Measurements from ENCODE around the gene SHLD1.
"Not testable (repeated sequence)": the region's sequence is repeated elsewhere in the genome, so short reads cannot be mapped to it uniquely, and the experiment has no call there.

The SHLD1 gene

GRCh38 chr20:5779071-5779900, 29.1 kb downstream of the SHLD1 start:
- in situ Hi-C loops (cut with HindIII; ENCODE audit: low sequenced_read_pairs): no loop called here

- in situ Hi-C loops (cut with HindIII; ENCODE audit: low sequenced_read_pairs): no loop called here
Measured at GRCh38 chr20:5780846-5781217, 30.6 kb downstream of the SHLD1 start.

DNA sequence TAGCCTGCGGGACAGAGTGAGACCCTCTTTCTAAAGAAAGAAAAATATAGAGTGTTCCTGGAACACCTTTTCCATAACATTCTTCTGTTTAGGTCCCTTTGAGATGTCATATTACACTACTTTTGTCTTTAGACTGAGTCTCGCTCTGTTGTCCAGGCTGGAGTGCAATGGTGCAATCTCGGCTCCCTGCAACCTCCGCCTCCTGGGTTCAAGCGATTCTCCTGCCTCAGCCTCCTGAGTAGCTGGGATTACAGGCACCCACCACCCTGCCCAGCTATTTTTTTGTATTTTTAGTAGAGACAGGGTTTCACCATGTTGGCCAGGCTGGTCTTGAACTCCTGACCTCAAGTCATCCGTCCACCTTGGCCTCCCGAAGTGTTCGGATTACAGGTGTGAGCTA, 31.2 kb downstream of the SHLD1 start:
- in situ Hi-C loops (cut with HindIII; ENCODE audit: low sequenced_read_pairs): not testable (repeated sequence)

GRCh38 chr20:5781798-5782750, 31.9 kb downstream of the SHLD1 start:
- in situ Hi-C loops (cut with HindIII; ENCODE audit: low sequenced_read_pairs): no loop called here

DNA sequence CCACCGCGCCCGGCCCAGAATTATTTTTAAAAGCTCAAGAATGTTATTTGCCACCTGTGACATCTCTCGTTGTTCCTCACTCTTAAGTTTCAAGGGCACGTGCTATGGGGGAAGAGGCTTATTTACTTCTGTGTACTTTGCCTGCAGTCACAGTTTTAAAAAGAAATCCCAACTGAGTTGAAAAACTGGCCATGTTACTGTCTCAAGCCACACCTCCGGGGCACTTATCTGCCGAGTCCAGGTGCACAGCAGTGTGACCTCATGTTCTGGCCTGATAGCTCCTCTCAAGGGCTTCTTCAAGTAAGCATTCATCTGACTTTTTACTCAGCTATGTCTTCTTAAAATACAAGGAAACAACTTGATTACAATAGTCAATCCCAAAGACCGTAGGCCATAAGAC, 34.5 kb downstream of the SHLD1 start:
- in situ Hi-C loops (cut with HindIII; ENCODE audit: low sequenced_read_pairs): no loop called here

GRCh38 chr20:5785146-5785545, 34.9 kb downstream of the SHLD1 start:
- in situ Hi-C loops (cut with HindIII; ENCODE audit: low sequenced_read_pairs): no loop called here

DNA sequence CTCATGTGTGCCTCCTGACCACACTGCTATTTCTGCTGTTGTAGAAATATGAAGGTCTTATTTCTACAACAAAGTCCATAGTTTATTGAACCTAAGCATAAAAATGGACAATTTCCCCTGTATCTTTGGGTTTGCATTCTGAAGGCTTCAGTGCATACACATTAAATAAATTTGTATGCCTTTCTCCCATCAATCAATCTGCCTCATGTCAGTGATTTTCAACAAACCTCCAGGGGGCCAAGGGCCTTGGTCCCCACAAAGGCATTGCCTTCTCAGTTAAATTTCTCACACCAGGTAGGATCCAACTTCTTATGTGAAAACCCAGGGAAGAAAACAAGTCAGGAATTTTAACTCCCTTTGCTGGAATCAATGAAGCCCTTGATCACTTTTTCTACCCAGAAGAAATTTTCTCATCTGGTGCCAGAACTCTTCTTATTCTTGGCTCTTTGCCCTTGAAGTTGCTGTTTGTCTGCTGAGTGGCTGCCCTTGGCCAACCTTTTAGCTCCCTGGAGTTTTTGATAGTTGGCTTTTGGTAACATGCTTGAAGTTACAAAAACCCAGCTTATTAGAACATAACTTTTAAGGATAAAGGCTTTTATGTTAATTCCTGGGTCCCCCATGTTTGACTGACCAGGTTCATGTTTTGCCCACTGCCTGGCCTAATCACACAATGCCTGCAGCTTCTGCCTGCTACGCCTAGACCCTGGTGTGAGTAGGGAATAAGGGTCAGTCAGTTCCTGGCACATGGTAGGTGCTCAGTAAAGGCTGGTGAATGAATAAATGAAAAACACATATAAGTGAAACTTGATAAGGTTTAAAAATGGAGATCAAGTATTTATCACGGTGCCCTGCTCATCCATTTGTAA, 37.0 kb downstream of the SHLD1 start:
- in situ Hi-C loops (cut with HindIII; ENCODE audit: low sequenced_read_pairs): no loop called here

- in situ Hi-C loops (cut with HindIII; ENCODE audit: low sequenced_read_pairs): no loop called here
Measured at GRCh38 chr20:5787796-5788165, 37.6 kb downstream of the SHLD1 start.

DNA sequence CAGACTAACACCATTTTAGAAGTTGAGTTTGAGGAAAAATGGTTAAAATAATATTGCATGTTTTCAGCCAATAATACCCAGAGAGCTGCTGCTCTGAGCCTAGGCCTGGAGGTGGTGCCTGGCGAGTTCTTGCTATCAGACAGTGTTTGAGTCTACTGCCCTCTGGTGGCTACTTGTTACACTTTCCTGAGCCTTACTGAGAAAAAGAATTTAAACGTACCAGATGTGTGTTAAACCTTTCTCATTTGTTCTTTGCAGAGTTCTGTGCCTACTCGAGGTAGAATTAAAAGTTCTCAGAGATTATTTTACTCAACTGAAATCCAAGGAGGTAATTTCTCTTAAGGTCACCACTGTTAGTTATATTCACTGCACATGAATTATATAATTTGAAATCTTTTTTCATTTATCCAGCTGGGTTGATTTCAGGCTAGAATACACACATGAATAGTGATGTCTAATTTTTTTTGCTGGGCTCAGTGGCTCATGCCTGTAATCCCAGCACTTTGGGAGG, 38.2 kb downstream of the SHLD1 start:
- in situ Hi-C loops (cut with HindIII; ENCODE audit: low sequenced_read_pairs): no loop called here

GRCh38 chr20:5789827-5790226, 39.6 kb downstream of the SHLD1 start:
- in situ Hi-C loops (cut with HindIII; ENCODE audit: low sequenced_read_pairs): no loop called here

GRCh38 chr20:5793916-5794315, 43.7 kb downstream of the SHLD1 start:
- in situ Hi-C loops (cut with HindIII; ENCODE audit: low sequenced_read_pairs): no loop called here

- in situ Hi-C loops (cut with HindIII; ENCODE audit: low sequenced_read_pairs): no loop called here
Measured at GRCh38 chr20:5796331-5797040, 46.3 kb downstream of the SHLD1 start.

DNA sequence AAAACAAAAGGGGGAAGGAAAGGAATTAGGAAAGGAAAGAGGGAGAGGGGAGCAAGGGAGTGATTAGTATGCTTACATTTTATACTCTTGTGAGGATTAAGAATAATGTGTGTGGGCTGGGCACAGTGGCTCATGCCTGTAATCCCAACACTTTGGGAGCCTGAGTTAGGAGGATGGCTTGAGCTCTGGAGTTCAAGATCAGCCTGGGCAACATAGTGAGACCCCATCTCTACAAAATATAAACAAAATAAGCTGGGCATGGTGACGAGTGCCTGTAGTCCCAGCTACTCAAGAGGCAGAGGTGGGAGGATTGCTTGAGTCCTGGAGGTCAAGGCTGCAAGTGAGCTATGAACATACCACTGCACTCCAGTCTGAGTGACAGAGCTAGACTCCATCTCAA, 47.0 kb downstream of the SHLD1 start:
- in situ Hi-C loops (cut with HindIII; ENCODE audit: low sequenced_read_pairs): no loop called here

DNA sequence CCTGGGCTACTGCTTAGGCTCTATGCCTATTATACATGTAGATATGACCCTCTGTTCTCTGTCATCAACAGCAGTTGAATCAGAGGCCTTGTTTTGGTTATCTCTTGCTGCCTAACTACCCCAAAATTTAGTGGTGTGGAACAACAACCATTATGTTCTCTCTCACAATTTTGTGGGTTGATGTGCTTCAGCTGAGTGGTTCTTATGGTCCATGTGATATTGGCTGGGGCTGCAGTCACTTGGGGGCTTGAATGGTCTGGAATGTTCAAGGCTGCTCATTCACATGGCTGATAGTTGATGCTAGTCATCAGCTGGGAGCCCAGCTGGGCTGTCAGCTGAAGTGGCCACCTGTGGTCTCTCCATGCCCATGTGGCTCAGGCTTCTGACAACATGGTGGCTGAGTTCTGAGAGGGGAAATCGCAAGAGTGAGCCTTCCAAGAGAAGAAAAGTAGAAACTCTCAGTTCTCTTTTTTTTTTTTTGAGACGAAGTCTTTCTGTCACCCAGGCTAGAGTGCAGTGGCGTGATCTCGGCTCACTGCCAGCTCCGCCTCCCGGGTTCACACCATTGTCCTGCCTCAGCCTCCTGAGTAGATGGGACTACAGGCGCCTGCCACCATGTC, 47.8 kb downstream of the SHLD1 start:
- in situ Hi-C loops (cut with HindIII; ENCODE audit: low sequenced_read_pairs): no loop called here

DNA sequence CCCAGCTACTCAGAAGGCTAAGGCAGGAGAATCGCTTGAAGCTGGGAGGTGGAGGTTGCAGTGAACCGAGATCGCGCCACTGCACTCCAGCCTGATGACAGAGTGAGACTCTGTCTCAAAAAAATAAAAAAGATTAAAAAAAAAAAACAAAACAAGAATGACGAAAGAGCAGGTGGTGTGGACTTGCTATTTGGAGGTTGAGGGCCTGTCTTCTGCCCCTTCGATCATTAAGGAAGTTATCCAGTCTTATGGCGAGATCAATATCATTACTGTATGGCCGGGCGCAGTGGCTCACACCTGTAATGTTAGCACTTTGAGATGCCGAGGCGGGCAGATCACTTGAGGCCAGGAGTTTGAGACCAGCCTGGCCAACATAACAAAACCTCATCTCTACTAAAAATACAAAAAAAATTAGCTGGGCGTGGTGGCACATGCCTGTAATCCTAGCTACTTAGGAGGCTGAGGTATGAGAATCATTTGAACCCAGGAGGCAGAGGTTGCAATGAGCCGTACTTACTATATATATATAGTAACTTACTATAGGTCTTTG, 53.6 kb downstream of the SHLD1 start:
- in situ Hi-C loops (cut with HindIII; ENCODE audit: low sequenced_read_pairs): not testable (repeated sequence)

DNA sequence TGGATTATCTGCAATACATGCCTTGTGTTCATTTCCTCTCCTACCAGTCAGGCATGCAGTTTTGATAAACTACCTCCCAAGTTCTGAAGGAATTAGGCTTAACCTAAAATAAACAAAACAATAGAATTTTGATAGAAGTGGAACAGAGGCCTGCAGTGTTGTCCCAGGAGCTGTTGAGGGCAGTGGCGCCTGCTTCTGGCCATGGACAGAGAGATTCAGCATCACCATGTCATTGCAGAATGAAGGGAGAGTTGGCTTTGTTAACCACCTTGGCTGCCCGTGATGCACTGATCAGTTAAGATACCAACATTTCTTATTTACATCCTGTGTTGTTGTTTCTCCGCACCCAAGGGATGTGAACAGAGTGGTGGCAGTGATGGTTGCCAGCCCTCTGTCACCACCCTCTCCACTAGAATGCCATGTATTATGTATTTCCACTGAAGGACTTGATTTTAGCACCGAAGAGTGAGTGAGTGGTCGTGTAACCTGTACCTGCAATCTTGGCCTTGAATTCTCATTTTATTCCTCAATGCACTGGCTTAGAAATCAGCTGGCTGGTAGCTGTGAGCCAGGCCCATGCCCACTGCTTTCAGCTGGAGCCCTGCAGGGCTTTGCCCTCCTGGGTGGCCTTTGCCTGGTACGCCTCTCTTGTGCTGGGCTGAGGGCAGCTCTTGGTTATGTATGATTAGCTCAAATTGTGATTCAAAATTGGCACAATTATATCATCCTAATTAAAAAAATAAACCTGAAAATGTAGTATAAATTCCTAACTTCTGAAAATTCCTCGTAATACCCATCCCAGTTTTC, 56.5 kb downstream of the SHLD1 start:
- in situ Hi-C loops (cut with HindIII; ENCODE audit: low sequenced_read_pairs): no loop called here

DNA sequence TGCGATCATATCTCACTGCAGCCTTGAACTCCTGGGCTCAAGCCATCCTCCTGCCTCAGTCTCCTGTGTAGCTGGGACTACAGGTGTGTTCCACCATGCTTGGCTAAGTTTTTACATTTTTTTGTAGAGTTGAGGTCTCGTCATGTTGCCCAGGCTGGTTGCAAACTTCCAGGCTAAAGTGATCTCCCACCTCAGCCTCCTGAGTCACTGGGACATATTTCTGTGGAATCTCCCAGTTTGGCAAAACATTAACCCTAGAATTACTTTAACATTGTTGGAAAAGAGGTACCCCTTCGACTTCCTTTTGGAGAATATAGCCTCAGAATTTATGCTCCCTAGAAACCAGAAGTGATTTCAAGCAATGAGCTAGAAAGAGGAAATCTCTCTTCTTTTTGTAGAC, 57.2 kb downstream of the SHLD1 start:
- in situ Hi-C loops (cut with HindIII; ENCODE audit: low sequenced_read_pairs): no loop called here

DNA sequence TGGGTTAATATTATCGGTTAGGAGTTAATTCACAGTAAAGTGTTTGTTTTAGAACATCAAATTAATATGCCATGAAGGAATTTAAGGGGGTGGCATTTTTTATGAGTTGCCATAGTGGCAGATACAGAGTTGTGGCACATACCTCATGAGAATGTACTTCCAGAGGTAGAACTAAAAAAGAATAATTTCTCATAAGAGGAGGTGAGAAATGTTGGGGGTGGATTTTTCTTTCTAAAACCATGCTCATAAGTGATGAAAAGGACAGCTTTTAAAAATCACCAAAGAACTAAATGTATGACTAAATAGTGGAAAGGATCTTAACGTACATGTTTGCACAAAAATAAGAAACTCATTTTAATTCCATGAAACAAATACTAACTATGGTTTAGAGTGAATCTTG, 58.7 kb downstream of the SHLD1 start:
- in situ Hi-C loops (cut with HindIII; ENCODE audit: low sequenced_read_pairs): no loop called here

DNA sequence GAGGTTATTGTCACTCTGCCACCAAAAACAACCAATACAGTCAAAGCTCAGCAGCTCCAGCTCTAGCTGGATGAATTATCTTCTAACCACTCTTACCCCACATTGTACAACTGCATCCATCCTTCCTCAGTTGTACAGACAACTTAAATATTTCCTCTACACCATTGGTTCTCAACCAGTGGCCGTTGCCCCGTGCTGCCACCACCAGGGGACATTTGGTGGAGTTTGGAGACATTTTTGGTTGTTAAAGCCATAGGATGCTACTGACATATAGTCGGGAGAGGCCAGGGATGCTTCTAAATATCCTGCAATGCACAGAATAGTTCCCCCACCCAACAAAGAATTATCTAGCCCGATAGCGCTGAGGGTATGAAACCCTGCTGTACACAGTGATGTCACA, 59.3 kb downstream of the SHLD1 start:
- in situ Hi-C loops (cut with HindIII; ENCODE audit: low sequenced_read_pairs): no loop called here

Measured in endothelial cell of hepatic sinusoid (primary cell).